Measurements from ENCODE around the gene SNX6.
"Not testable (repeated sequence)": the region's sequence is repeated elsewhere in the genome, so short reads cannot be mapped to it uniquely, and the experiment has no call there.

Gene SNX6

DNA sequence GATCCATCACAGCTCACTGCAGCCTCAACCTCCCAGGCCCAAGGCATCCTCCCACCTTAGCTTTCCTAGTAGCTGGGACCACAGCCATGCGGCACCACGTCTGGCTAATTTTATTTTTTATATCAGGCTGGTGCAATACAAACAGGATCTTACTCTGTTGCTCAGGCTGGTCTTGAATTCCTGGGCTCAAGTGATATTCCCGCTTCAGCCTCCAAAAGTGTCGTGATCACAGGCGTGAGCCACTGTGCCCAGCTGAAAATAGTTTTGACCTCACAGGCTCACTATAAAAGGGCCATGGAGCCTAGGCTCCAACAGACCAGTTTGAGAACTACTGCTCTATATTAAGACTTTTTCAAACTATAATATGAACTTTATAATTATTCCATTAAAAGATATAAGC, 37.3 kb downstream of the SNX6 start:
- Histone ChIP-seq H3K27me3 (ENCODE audit: control insufficient read depth, insufficient read depth, low read length) (no peaks in the 10 kb centered on the region), H3K27ac (ENCODE audit: low read depth, low read length) (no peak overlapping the region), H3K4me3 (ENCODE audit: low read length) (no peak overlapping the region), H3K36me3 (ENCODE audit: control insufficient read depth, insufficient read depth, low read length) (peaks cover 21% of the 10 kb centered on the region), H3K4me1 (ENCODE audit: control insufficient read depth, insufficient read depth, low read length) (no peaks in the 10 kb centered on the region), H3K9ac (ENCODE audit: low read length) (no peak overlapping the region)

DNA sequence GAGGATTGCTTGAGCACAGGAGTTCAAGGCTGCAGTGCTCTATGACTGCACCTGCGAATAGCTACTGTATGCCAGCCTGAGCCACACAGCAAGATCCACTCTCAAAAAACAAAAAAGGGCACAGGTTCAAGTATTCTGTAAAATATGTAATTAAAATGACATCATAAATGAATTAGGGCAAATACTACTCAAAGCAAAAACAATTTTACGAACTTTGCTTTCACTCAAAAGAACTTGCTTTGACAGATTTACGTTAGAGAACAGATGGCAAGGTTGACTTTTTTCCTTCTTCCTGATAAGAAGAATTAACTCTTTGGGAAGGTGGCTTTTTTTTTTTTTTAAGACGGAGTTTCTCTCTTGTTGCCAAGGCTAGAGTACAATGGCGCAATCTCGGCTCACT, 46.4 kb downstream of the SNX6 start:
- H3K36me3 ChIP-seq (ENCODE audit: control insufficient read depth, insufficient read depth, low read length) = peaks cover 15% of the 10 kb centered on the region
- H3K9ac ChIP-seq (ENCODE audit: low read length) = no peak overlapping the region
- no peak overlapping the region for H3K4me3 ChIP-seq (ENCODE audit: low read length)
- no peaks in the 10 kb centered on the region for H3K27me3 ChIP-seq (ENCODE audit: control insufficient read depth, insufficient read depth, low read length)
- H3K27ac ChIP-seq (ENCODE audit: low read depth, low read length) = no peak overlapping the region
- no peaks in the 10 kb centered on the region for H3K4me1 ChIP-seq (ENCODE audit: control insufficient read depth, insufficient read depth, low read length)

DNA sequence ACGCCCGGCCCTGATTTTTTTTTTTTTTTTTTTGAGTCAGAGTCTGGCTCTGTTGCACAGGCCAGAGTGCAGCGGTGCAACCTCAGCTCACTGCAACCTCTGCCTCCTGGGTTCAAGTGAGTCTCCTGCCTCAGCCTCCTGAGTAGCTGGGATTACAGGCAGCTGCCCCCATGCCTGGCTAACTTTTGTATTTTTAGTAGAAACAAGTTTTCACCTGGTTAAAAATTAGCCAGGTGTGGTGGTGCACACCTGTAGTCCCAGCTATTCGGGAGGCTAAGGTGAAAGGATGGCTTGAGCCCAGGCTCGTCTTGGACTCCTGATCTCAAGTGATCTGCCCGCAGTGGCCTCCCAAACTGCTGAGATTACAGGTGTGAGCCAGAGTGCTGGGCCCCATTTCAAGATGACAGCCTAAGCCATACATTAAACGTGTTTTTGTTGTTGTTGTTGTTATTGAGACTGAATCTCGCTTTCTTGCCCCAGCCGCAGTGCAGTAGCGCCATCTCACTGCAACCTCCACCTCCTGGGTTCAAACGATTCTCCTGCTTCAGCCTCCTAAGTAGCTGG, 47.7 kb downstream of the SNX6 start:
- H3K4me3 ChIP-seq (ENCODE audit: low read length) = no peak overlapping the region
- peaks cover 15% of the 10 kb centered on the region for H3K36me3 ChIP-seq (ENCODE audit: control insufficient read depth, insufficient read depth, low read length)
- H3K27ac ChIP-seq (ENCODE audit: low read depth, low read length) = no peak overlapping the region
- H3K9ac ChIP-seq (ENCODE audit: low read length) = no peak overlapping the region
- H3K4me1 ChIP-seq (ENCODE audit: control insufficient read depth, insufficient read depth, low read length) = no peaks in the 10 kb centered on the region
- H3K27me3 ChIP-seq (ENCODE audit: control insufficient read depth, insufficient read depth, low read length) = no peaks in the 10 kb centered on the region

- Histone ChIP-seq H3K9ac (ENCODE audit: low read length) (no peak overlapping the region), H3K27me3 (ENCODE audit: control insufficient read depth, insufficient read depth, low read length) (no peaks in the 10 kb centered on the region), H3K4me1 (ENCODE audit: control insufficient read depth, insufficient read depth, low read length) (no peaks in the 10 kb centered on the region), H3K27ac (ENCODE audit: low read depth, low read length) (no peak overlapping the region), H3K4me3 (ENCODE audit: low read length) (no peak overlapping the region), H3K36me3 (ENCODE audit: control insufficient read depth, insufficient read depth, low read length) (peaks cover 15% of the 10 kb centered on the region)
Measured at GRCh38 chr14:34580381-34580780, 49.6 kb downstream of the SNX6 start.

GRCh38 chr14:34571771-34572170, 58.2 kb downstream of the SNX6 start:
- Histone ChIP-seq H3K9ac (ENCODE audit: low read length) (no peak overlapping the region), H3K4me1 (ENCODE audit: control insufficient read depth, insufficient read depth, low read length) (no peaks in the 10 kb centered on the region), H3K4me3 (ENCODE audit: low read length) (no peak overlapping the region), H3K27ac (ENCODE audit: low read depth, low read length) (no peak overlapping the region), H3K27me3 (ENCODE audit: control insufficient read depth, insufficient read depth, low read length) (no peaks in the 10 kb centered on the region), H3K36me3 (ENCODE audit: control insufficient read depth, insufficient read depth, low read length) (peaks cover 11% of the 10 kb centered on the region)

- no peak overlapping the region for H3K27ac ChIP-seq (ENCODE audit: low read depth, low read length)
- H3K36me3 ChIP-seq (ENCODE audit: control insufficient read depth, insufficient read depth, low read length) = peaks cover 11% of the 10 kb centered on the region
- no peaks in the 10 kb centered on the region for H3K4me1 ChIP-seq (ENCODE audit: control insufficient read depth, insufficient read depth, low read length)
- H3K4me3 ChIP-seq (ENCODE audit: low read length) = no peak overlapping the region
- H3K9ac ChIP-seq (ENCODE audit: low read length) = no peak overlapping the region
- no peaks in the 10 kb centered on the region for H3K27me3 ChIP-seq (ENCODE audit: control insufficient read depth, insufficient read depth, low read length)
Measured at GRCh38 chr14:34569750-34570149, 60.2 kb downstream of the SNX6 start.

DNA sequence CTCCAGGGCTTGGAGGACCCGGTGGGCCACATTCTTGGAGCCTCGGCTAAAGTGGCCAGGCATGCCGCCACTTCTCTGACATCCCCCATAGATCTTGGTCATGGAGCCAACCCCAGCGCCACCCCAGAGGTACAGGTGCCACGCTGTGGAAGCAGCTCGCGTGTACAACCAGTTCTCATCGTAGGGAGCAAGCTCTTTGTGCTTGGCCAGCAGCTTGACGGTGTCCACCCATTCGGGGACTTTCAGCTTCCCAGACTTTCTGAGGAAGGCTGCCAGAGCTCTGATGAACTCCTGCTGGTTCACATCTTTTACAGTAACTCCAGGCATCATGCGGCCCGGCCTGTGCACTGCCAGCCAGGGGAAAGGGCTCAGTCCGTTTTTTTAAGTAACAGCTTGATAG, 61.1 kb downstream of the SNX6 start:
- no peak overlapping the region for H3K27ac ChIP-seq (ENCODE audit: low read depth, low read length)
- no peaks in the 10 kb centered on the region for H3K4me1 ChIP-seq (ENCODE audit: control insufficient read depth, insufficient read depth, low read length)
- no peak overlapping the region for H3K9ac ChIP-seq (ENCODE audit: low read length)
- H3K4me3 ChIP-seq (ENCODE audit: low read length) = no peak overlapping the region
- H3K27me3 ChIP-seq (ENCODE audit: control insufficient read depth, insufficient read depth, low read length) = no peaks in the 10 kb centered on the region
- H3K36me3 ChIP-seq (ENCODE audit: control insufficient read depth, insufficient read depth, low read length) = peaks cover 11% of the 10 kb centered on the region

- H3K4me1 ChIP-seq (ENCODE audit: control insufficient read depth, insufficient read depth, low read length) = no peaks in the 10 kb centered on the region
- peaks cover 3% of the 10 kb centered on the region for H3K36me3 ChIP-seq (ENCODE audit: control insufficient read depth, insufficient read depth, low read length)
- H3K9ac ChIP-seq (ENCODE audit: low read length) = no peak overlapping the region
- H3K27ac ChIP-seq (ENCODE audit: low read depth, low read length) = no peak overlapping the region
- no peaks in the 10 kb centered on the region for H3K27me3 ChIP-seq (ENCODE audit: control insufficient read depth, insufficient read depth, low read length)
- no peak overlapping the region for H3K4me3 ChIP-seq (ENCODE audit: low read length)
Measured at GRCh38 chr14:34562776-34563150, 67.2 kb downstream of the SNX6 start.

DNA sequence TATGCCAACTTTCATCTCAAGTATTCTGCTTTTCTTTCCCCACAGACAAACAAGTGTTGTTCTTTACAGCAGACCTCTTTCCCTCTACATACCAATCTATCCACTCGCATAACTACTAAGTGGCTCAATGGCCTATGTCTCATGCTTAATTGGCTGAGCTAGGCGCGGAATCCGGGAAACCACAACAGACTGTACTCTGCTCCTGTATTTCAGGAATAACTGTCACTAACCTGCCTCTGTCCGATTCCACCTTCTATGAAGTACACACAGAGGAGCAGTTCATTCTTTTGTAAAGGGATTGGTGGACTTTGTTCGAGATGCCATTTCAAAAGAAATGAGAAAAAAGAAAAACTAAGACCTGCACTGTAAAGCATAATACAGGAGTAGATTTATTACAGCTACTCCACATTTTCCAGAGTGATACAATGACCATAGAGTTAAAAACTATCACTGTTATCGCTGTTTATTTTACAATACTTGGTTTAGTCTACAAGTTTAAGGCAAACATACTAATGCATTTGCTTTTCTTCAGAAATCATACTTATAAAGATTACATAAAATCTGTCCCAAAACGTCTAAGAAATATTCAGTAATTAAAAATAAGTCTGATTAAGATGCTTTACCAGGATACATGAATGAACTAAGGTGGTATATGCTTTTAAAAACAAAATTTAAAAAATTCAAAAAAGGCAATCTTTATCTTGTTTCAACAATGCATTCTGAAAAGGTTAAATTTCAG, 67.7 kb downstream of the SNX6 start:
- not testable (repeated sequence) for H3K9ac ChIP-seq (ENCODE audit: low read length); H3K36me3 ChIP-seq (ENCODE audit: control insufficient read depth, insufficient read depth, low read length); H3K27ac ChIP-seq (ENCODE audit: low read depth, low read length); H3K27me3 ChIP-seq (ENCODE audit: control insufficient read depth, insufficient read depth, low read length); H3K4me3 ChIP-seq (ENCODE audit: low read length); H3K4me1 ChIP-seq (ENCODE audit: control insufficient read depth, insufficient read depth, low read length)

DNA sequence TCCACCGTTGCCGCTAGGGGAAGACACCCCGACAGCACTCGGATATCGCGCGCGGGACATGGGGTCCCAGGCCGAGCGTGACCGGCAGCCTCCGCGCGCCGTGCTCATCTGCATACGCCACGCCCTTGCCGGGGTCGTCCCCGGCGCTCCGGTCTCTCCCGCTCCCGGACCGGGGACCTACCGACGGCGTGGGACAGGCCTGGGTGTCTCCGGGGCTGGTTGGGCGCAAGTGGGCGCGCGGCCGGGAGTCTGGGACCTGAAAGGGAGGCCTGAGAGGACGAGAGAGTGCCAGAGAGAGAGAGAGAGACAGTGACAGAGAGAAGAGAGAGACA, 73.5 kb downstream of the SNX6 start:
- not testable (repeated sequence) for H3K36me3 ChIP-seq (ENCODE audit: control insufficient read depth, insufficient read depth, low read length); H3K9ac ChIP-seq (ENCODE audit: low read length); H3K4me1 ChIP-seq (ENCODE audit: control insufficient read depth, insufficient read depth, low read length); H3K27ac ChIP-seq (ENCODE audit: low read depth, low read length); H3K4me3 ChIP-seq (ENCODE audit: low read length); H3K27me3 ChIP-seq (ENCODE audit: control insufficient read depth, insufficient read depth, low read length)

DNA sequence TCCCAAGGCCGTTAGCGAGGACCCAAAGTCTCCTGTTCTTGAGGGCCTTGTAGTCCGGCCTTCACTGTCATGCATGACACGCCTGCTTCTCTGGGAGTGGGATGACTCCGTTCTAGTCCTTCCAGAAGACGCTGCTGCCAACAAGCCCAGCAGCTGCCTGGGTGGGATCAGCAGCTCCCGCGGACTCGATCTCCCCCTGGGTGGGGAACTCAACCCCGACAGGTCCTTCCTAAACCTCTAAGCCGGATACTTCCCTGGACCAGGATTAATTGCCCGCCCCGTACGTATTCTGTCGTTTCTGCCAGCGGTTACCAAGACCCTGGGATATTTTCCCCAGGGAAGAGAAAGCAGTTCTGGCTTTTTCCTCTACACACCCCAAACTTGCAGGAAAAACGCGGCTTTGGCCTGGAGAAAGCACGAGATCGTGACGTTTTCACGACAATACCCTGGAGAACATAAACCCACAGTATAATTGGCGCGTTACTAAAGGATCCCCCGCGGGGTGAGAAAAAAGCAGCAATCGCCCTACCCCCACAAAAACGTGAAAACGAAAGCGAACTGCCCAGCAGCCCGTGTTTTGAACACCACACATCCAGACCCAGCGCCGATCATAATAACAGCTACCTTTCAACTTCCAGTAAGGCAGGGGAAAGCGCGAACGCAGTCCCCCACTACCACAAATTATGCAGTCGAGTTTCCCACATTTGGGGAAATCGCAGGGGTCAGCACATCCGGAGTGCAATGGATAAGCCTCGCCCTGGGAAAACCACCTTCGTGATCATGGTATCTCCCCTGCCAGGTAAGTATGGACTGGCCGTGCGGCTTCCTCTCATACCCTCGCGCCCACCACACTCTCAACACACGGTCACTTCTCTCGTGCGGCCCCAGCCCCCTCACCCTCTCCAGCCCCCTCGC, 74.1 kb downstream of the SNX6 start:
- not testable (repeated sequence) for H3K4me3 ChIP-seq (ENCODE audit: low read length)

DNA sequence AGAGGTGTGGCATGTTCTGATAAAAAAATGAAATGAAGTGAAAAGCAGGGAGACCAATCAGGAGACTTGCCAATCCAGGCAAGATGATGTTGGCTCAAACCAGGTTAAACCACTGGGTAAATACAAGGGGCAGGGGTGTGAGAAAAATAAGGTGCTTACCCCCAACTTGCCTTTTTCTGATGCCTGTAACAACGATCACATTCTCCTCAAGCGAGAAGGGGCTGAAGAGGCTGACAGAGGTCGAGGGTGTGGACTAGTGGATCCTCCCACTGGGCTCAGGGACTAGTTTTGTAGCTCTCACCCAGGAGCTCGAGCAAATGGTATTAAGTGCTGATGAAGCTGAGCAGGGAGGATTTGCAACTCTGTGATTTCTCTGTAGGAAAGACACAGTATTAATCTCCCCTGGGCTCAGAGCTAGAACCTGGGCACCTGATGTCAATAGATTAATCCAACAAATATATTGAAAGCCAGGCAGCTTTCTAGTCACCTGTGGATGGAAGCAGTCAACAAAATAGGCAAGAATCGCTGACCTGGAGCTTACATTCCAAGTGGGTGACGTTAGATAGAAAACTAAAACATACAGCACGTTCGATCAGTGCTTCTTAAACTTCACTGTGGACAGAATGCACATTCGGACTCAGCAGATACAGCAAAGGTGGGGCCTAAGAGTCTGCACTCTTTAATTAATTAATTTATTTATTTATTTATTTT, 75.3 kb downstream of the SNX6 start:
- Histone ChIP-seq H3K27ac (ENCODE audit: low read depth, low read length) (peak overlapping the region; percentile 50), H3K36me3 (ENCODE audit: control insufficient read depth, insufficient read depth, low read length) (no peaks in the 10 kb centered on the region), H3K4me3 (ENCODE audit: low read length) (no peak overlapping the region), H3K27me3 (ENCODE audit: control insufficient read depth, insufficient read depth, low read length) (no peaks in the 10 kb centered on the region), H3K4me1 (ENCODE audit: control insufficient read depth, insufficient read depth, low read length) (no peaks in the 10 kb centered on the region), H3K9ac (ENCODE audit: low read length) (no peak overlapping the region)

More for the DNA sequence above, 74.1 kb downstream of the SNX6 start:
- not testable (repeated sequence) for H3K9ac ChIP-seq (ENCODE audit: low read length); H3K36me3 ChIP-seq (ENCODE audit: control insufficient read depth, insufficient read depth, low read length); H3K4me1 ChIP-seq (ENCODE audit: control insufficient read depth, insufficient read depth, low read length); H3K27ac ChIP-seq (ENCODE audit: low read depth, low read length); H3K27me3 ChIP-seq (ENCODE audit: control insufficient read depth, insufficient read depth, low read length)
